Caco-2 (cell line): Measurements from ENCODE around the gene THBS4. TPM values are rescaled to one million over a fixed set of nuclear protein-coding genes. Genes with fewer than 3 reads are reported as not detected.

Source experiments
- BruUV-seq: library from RNA; stranded (reverse); fragments of 400-500 nt; replicated peaks from 2 replicates; lab custom pipeline; 2021; lab: Mats Ljungman, UMichigan
- CTCF ChIA-PET: fragments of 300-600 bp; sonication (Branson Sonifier 250); formaldehyde crosslinking; loops from one replicate; lab custom pipeline; 2022; ENCODE audit warnings: antibody characterized with exemption; lab: Charles Lee
- POLR2A ChIA-PET: fragments of 300-600 bp; sonication (Branson Sonifier 250); formaldehyde crosslinking; loops from one replicate; lab custom pipeline; 2022; ENCODE audit warnings: antibody characterized with exemption; lab: Charles Lee
- DNase-seq, 2 experiments: peaks; one replicate each; pipeline versions ENCODE4 v3.0.0 to v3.0.0-alpha.2; 2020 to 2022
- H3K27me3 ChIP-seq: replicated peaks from 2 replicates; pipeline ENCODE4 v1.6.0; 2011; ENCODE audit warnings: low read length; ENCODE audit not compliant: control insufficient read depth, insufficient read depth
- H3K36me3 ChIP-seq: 2 replicates; pipeline ENCODE4 v1.5.1; 2011; ENCODE audit warnings: low read length; ENCODE audit not compliant: control insufficient read depth, insufficient read depth
- H3K4me1 ChIP-seq: fragments of 250-450 bp; sonication (Bioruptor Pico); 2 replicates; pipeline ENCODE4 v1.5.1; 2020; ENCODE audit warnings: mild to moderate bottlenecking
- H3K4me3 ChIP-seq: 2 replicates; pipeline ENCODE4 v1.5.1; 2011; ENCODE audit warnings: low read depth, mild to moderate bottlenecking, control low read depth, low read length
- H3K9me3 ChIP-seq: fragments of 250-450 bp; sonication (Bioruptor Pico); 2 replicates; pipeline ENCODE4 v1.5.1; 2020; ENCODE audit warnings: mild to moderate bottlenecking, moderate library complexity
- H3K27ac Mint-ChIP-seq: one replicate; pipeline ENCODE4 v1.8.0; 2022; ENCODE audit warnings: mixed read lengths; ENCODE audit not compliant: unreplicated experiment
- H3K27me3 Mint-ChIP-seq: one replicate; pipeline ENCODE4 v1.8.0; 2022; ENCODE audit warnings: mixed read lengths; ENCODE audit not compliant: insufficient read depth, unreplicated experiment
- H3K36me3 Mint-ChIP-seq: one replicate; pipeline ENCODE4 v1.8.0; 2022; ENCODE audit warnings: mild to moderate bottlenecking, mixed read lengths; ENCODE audit not compliant: insufficient read depth, unreplicated experiment
- H3K4me1 Mint-ChIP-seq: one replicate; pipeline ENCODE4 v1.8.0; 2022; ENCODE audit warnings: low read depth, mixed read lengths; ENCODE audit not compliant: unreplicated experiment
- H3K4me3 Mint-ChIP-seq: one replicate; pipeline ENCODE4 v1.8.0; 2022; ENCODE audit warnings: mild to moderate bottlenecking, moderate library complexity, mixed read lengths; ENCODE audit not compliant: unreplicated experiment
- H3K9me3 Mint-ChIP-seq: one replicate; pipeline ENCODE4 v1.8.0; 2022; ENCODE audit warnings: mixed read lengths; ENCODE audit not compliant: unreplicated experiment
- CTCF ChIP-seq, 2 experiments: fragments of 200-600 bp in 1 of 2; IDR thresholded peaks; 1 replicate in 1 of 2; 2 replicates in 1 of 2; pipeline versions ENCODE4 v1.5.1 to v1.8.0; 2011 to 2022; ENCODE audit warnings: antibody characterized with exemption in 1 of 2, control low read depth in 1 of 2, inconsistent platforms in 1 of 2, low read depth in 1 of 2, low read length in 1 of 2, mild to moderate bottlenecking in 1 of 2, moderate library complexity in 1 of 2; ENCODE audit not compliant: insufficient read depth in 1 of 2, severe bottlenecking in 1 of 2, unreplicated experiment in 1 of 2
- intact Hi-C: fragments of 100-400 bp; cut with micrococcal nuclease; formaldehyde crosslinking; loops from one replicate; pipeline ENCODE4 v1.10.0; 2022; ENCODE audit not compliant: unreplicated experiment
- total RNA-seq: library from RNA; stranded (reverse); gene quantifications from 2 replicates; pipeline ENCODE4 v1.2.3, GENCODE V29; 2022

Gene THBS4
- total RNA-seq, 1 experiment from 2014 or later: not detected

GRCh38 chr5:80094236-80094738 is 59.1 kb downstream of the THBS4 start:
- H3K36me3 ChIP-seq: no peaks in the 10 kb centered on the region
- no peaks in the 10 kb centered on the region for H3K27me3 Mint-ChIP-seq
- peaks cover 23% of the 10 kb centered on the region for H3K36me3 Mint-ChIP-seq
- H3K27ac Mint-ChIP-seq: peak overlapping the region; percentile 94
- POLR2A ChIA-PET: interaction anchor here (0.6 to 1.5 kb wide), 5 partner anchors 17 to 313 kb away, joined by 3 to 9 read pairs (median 7); partner anchors contain the start of gene ZFYVE16
- peaks cover 9% of the 10 kb centered on the region for H3K9me3 Mint-ChIP-seq
- peak overlapping the region; percentile 44 for H3K4me3 Mint-ChIP-seq
- H3K27me3 ChIP-seq: no peaks in the 10 kb centered on the region
- BruUV-seq: no TSS peak
- intact Hi-C loops: loop anchor here (1.0 to 5.0 kb wide), 9 partner anchors 17 to 578 kb away; partner anchors contain the start of genes SERINC5 and ZFYVE16
- DNase-seq: no peak
- H3K4me3 ChIP-seq: no peak overlapping the region
- H3K4me1 ChIP-seq: peaks cover 68% of the 10 kb centered on the region
- CTCF ChIA-PET: interaction anchor here (0.6 to 2.7 kb wide), 15 partner anchors 9 to 213 kb away, joined by 3 to 22 read pairs (median 5); partner anchors contain the start of gene SERINC5
- TF ChIP-seq CTCF (IDR thresholded peaks at IDR 0.05; ENCODE audit: insufficient read depth in 1 of 2, low read depth in 1 of 2, low read length in 1 of 2, severe bottlenecking in 1 of 2, unreplicated experiment in 1 of 2): no peak
- peaks cover 43% of the 10 kb centered on the region for H3K4me1 Mint-ChIP-seq
- no peaks in the 10 kb centered on the region for H3K9me3 ChIP-seq

GRCh38 chr5:80097451-80097850 is 62.3 kb downstream of the THBS4 start:
- H3K36me3 Mint-ChIP-seq: peaks cover 18% of the 10 kb centered on the region
- POLR2A ChIA-PET: interaction anchor here (0.5 kb wide), 1 partner anchor 107 kb away, joined by 4 read pairs; no protein-coding TSS in a partner anchor
- no peak overlapping the region for H3K4me3 ChIP-seq
- H3K36me3 ChIP-seq: no peaks in the 10 kb centered on the region
- no peaks in the 10 kb centered on the region for H3K27me3 ChIP-seq
- no peak for DNase-seq
- H3K4me1 Mint-ChIP-seq: peaks cover 37% of the 10 kb centered on the region
- H3K27ac Mint-ChIP-seq: peak overlapping the region; percentile 94
- H3K9me3 ChIP-seq: no peaks in the 10 kb centered on the region
- peaks cover 58% of the 10 kb centered on the region for H3K4me1 ChIP-seq
- intact Hi-C loops: no loop called here
- no TSS peak for BruUV-seq
- TF ChIP-seq CTCF (IDR thresholded peaks at IDR 0.05; ENCODE audit: insufficient read depth in 1 of 2, low read depth in 1 of 2, low read length in 1 of 2, severe bottlenecking in 1 of 2, unreplicated experiment in 1 of 2): no peak
- no peak overlapping the region for H3K4me3 Mint-ChIP-seq
- no peaks in the 10 kb centered on the region for H3K9me3 Mint-ChIP-seq
- H3K27me3 Mint-ChIP-seq: no peaks in the 10 kb centered on the region
- CTCF ChIA-PET: interaction anchor here (1.3 kb wide), 1 partner anchor 12 kb away, joined by 5 read pairs; no protein-coding TSS in a partner anchor

- peaks cover 37% of the 10 kb centered on the region for H3K4me1 Mint-ChIP-seq
- H3K36me3 Mint-ChIP-seq: peaks cover 16% of the 10 kb centered on the region
- Histone ChIP-seq H3K27me3 (no peaks in the 10 kb centered on the region), H3K36me3 (no peaks in the 10 kb centered on the region), H3K4me3 (no peak overlapping the region), H3K4me1 (peaks cover 27% of the 10 kb centered on the region), H3K9me3 (no peaks in the 10 kb centered on the region)
- H3K27me3 Mint-ChIP-seq: no peaks in the 10 kb centered on the region
- BruUV-seq: no TSS peak
- H3K4me3 Mint-ChIP-seq: no peak overlapping the region
- H3K27ac Mint-ChIP-seq: no peak overlapping the region
- intact Hi-C loops: no loop called here
- DNase-seq: no peak
- TF ChIP-seq CTCF (IDR thresholded peaks at IDR 0.05; ENCODE audit: insufficient read depth in 1 of 2, low read depth in 1 of 2, low read length in 1 of 2, severe bottlenecking in 1 of 2, unreplicated experiment in 1 of 2): no peak
- ChIA-PET CTCF (no interaction called here), POLR2A (no interaction called here)
- peaks cover 11% of the 10 kb centered on the region for H3K9me3 Mint-ChIP-seq
Observed at GRCh38 chr5:80101993-80102392, 66.8 kb downstream of the THBS4 start.
